ENCODE data around the gene ICAM3. TPM values are rescaled to one million over a fixed set of nuclear protein-coding genes. Genes with fewer than 3 reads are reported as not detected.

The ICAM3 gene
- total RNA-seq, 1 experiment from 2014 or later: 28.3 TPM

- Histone ChIP-seq H3K4ac (ENCODE audit: low read depth, low read length) (no peak overlapping the region), H3K27me3 (ENCODE audit: insufficient read depth, low read length) (no peaks in the 10 kb centered on the region; the same call in 1 of the 2 replicates), H4K5ac (ENCODE audit: insufficient read length, low read depth, low read length) (no peak overlapping the region), H2BK5ac (ENCODE audit: insufficient read length, low read length) (no peak overlapping the region), H2BK20ac (ENCODE audit: low read depth, low read length, poor library complexity, severe bottlenecking) (no peak overlapping the region), H3K27ac (ENCODE audit: insufficient read length, low read depth, low read length) (no peak overlapping the region), H3K23me2 (ENCODE audit: insufficient read length, low read depth, low read length, poor library complexity, severe bottlenecking) (peaks cover 24% of the 10 kb centered on the region), H3K4me2 (ENCODE audit: insufficient read depth, insufficient read length, low read length) (peak overlapping the region; percentile 91), H2AFZ (ENCODE audit: low read length) (no peak overlapping the region), H3K23ac (ENCODE audit: insufficient read length, low read depth, low read length) (no peak overlapping the region), H3K79me2 (ENCODE audit: insufficient read depth, low read length) (peaks cover 8% of the 10 kb centered on the region; the same call in 1 of the 2 replicates), H2BK120ac (ENCODE audit: low read depth, low read length, poor library complexity, severe bottlenecking) (no peak overlapping the region), H3K4me1 (ENCODE audit: insufficient read depth, low read length) (peaks cover 6% of the 10 kb centered on the region; the same call in 1 of the 2 replicates), H2BK12ac (ENCODE audit: insufficient read length, low read depth, low read length) (no peak overlapping the region), H3T11ph (ENCODE audit: low read length) (no peak overlapping the region), H3K9me3 (ENCODE audit: control insufficient read depth, low read depth, low read length) (no peaks in the 10 kb centered on the region), H4K20me1 (ENCODE audit: control insufficient read depth, insufficient read depth, insufficient read length) (no peaks in the 10 kb centered on the region), H3K18ac (ENCODE audit: insufficient read length, low read depth, low read length) (no peak overlapping the region), H3K9ac (ENCODE audit: extremely low read depth, insufficient read length, low read length) (no peak overlapping the region), H3K14ac (ENCODE audit: insufficient read depth, low read length) (no peak overlapping the region), H4K8ac (replicated peaks; ENCODE audit: insufficient read length, low read depth, low read length) (no peak overlapping the region), H3K79me1 (ENCODE audit: insufficient read depth, low read depth, low read length, poor library complexity, severe bottlenecking) (peaks cover 4% of the 10 kb centered on the region), H2AK5ac (ENCODE audit: insufficient read length, low read length) (no peak overlapping the region), H4K91ac (ENCODE audit: insufficient read length, low read depth, low read length) (no peak overlapping the region), H2BK15ac (ENCODE audit: low read depth, low read length) (no peak overlapping the region), H3K56ac (ENCODE audit: insufficient read length, low read depth, low read length) (no peak overlapping the region)
- peaks cover 0 to 13% (median 1%) of the 10 kb centered on the region in 3 experiments; a peak in 5 of 7 replicates for H3K36me3 Mint-ChIP-seq (ENCODE audit: insufficient read depth in 1 of 3, low read depth in 3 of 3)
- no peaks in the 10 kb centered on the region; the same call in 1 of the 2 replicates for H3K27me3 Mint-ChIP-seq (ENCODE audit: low read depth)
- H3K4me1 Mint-ChIP-seq: peaks cover 33 to 34% of the 10 kb centered on the region in 2 experiments
- no peak overlapping the region for H3K4me3 Mint-ChIP-seq
- no peak for TF ChIP-seq CTCF (conservative IDR thresholded peaks at IDR 0.05)
- peak; percentile 52 for DNase-seq
- H3K27ac Mint-ChIP-seq: no peak overlapping the region; a peak in 1 of 7 replicates
- H3K9me3 Mint-ChIP-seq: no peaks in the 10 kb centered on the region; a peak in 2 of 5 replicates
- no CpG with 5 or more reads among the region's 26 CpGs for WGBS (ENCODE audit: extremely low coverage, insufficient read length, low lambda C conversion rate)
Observed at GRCh38 chr19:10335352-10335985, 4.0 kb downstream of the ICAM3 start.

Measured in H9 (cell line).